ENCODE results near the gene CNTN4.

DNA sequence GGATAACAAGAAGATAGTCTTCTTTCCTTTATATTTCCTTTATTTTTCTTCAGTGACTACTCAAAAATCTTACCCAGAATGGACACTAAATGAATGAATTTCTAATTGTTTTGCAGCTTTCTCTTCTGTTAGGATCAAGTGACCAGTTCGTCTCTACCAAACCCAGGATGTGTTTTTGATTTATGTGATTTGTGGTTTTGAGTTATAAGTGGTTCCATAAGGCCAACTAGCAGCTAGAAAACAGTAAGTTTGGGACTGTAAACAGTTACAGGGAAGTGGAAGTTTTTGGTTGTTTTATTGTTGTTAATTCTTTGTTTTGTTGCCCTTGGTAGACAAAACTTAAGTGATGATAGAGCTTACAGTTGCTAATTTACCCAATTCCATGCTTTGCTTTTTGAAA is 555.0 kb downstream of the CNTN4 start:
- TF ChIP-seq EZH2 (IDR thresholded peaks at IDR 0.05; ENCODE audit: low read length): no peak
- TF ChIP-seq, protein P1, sequence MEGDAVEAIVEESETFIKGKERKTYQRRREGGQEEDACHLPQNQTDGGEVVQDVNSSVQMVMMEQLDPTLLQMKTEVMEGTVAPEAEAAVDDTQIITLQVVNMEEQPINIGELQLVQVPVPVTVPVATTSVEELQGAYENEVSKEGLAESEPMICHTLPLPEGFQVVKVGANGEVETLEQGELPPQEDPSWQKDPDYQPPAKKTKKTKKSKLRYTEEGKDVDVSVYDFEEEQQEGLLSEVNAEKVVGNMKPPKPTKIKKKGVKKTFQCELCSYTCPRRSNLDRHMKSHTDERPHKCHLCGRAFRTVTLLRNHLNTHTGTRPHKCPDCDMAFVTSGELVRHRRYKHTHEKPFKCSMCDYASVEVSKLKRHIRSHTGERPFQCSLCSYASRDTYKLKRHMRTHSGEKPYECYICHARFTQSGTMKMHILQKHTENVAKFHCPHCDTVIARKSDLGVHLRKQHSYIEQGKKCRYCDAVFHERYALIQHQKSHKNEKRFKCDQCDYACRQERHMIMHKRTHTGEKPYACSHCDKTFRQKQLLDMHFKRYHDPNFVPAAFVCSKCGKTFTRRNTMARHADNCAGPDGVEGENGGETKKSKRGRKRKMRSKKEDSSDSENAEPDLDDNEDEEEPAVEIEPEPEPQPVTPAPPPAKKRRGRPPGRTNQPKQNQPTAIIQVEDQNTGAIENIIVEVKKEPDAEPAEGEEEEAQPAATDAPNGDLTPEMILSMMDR (optimal IDR thresholded peaks at IDR 0.05 in 1 of 3, IDR thresholded peaks at IDR 0.05 in 1 of 3, conservative IDR thresholded peaks at IDR 0.05 in 1 of 3; ENCODE audit: extremely low read depth in 1 of 3, insufficient read depth in 2 of 3, low read length in 3 of 3): no peak

Measured in keratinocyte (primary cell).